GM23338 (cell line): Measurements from ENCODE around the gene GAK. TPM values are rescaled to one million over a fixed set of nuclear protein-coding genes. Genes with fewer than 3 reads are reported as not detected.

Source experiments
- ATAC-seq: fragments of 200-7000 bp; cut with Tn5 transposase; 3 replicates; pipeline ENCODE4 v1.9.1; 2020
- DNase-seq: peaks from one replicate; pipeline ENCODE4 v3.0.0-alpha.2; 2015; ENCODE audit warnings: low spot score
- H2AFZ ChIP-seq: fragments of 200-600 bp; sonication (generic); 2 replicates; pipeline ENCODE4 v1.8.0; 2016; ENCODE audit warnings: antibody characterized with exemption, mild to moderate bottlenecking, moderate library complexity
- H3F3A ChIP-seq: fragments of 200-600 bp; sonication (generic); replicated peaks from 2 replicates; pipeline ENCODE4 v1.8.0; 2017; ENCODE audit warnings: antibody characterized with exemption, mixed run types, low read depth
- H3K27ac ChIP-seq: fragments of 200-600 bp; sonication (generic); 2 replicates; pipeline ENCODE4 v1.6.1; 2016; ENCODE audit warnings: low read depth
- H3K27me3 ChIP-seq: fragments of 200-600 bp; sonication (generic); 2 replicates; pipeline ENCODE4 v1.8.0; 2016; ENCODE audit warnings: mild to moderate bottlenecking, mixed run types, moderate library complexity; ENCODE audit not compliant: insufficient read depth
- H3K36me3 ChIP-seq: fragments of 200-600 bp; sonication (generic); 2 replicates; pipeline ENCODE4 v1.8.0; 2016; ENCODE audit warnings: mild to moderate bottlenecking; ENCODE audit not compliant: insufficient read depth
- H3K4me1 ChIP-seq: fragments of 200-600 bp; sonication (generic); 2 replicates; pipeline ENCODE4 v1.8.0; 2016; ENCODE audit warnings: mild to moderate bottlenecking, moderate library complexity; ENCODE audit not compliant: insufficient read depth
- H3K4me2 ChIP-seq: fragments of 200-600 bp; sonication (generic); 2 replicates; pipeline ENCODE4 v1.7.1; 2017; ENCODE audit warnings: mixed run types
- H3K4me3 ChIP-seq: fragments of 200-600 bp; sonication (generic); 2 replicates; pipeline ENCODE4 v1.6.1; 2016; ENCODE audit warnings: mixed run types
- H3K79me2 ChIP-seq: fragments of 200-600 bp; sonication (generic); replicated peaks from 2 replicates; pipeline ENCODE4 v1.8.0; 2017; ENCODE audit warnings: mild to moderate bottlenecking; ENCODE audit not compliant: insufficient read depth
- H3K9me2 ChIP-seq: fragments of 200-600 bp; sonication (generic); 2 replicates; pipeline ENCODE4 v1.8.0; 2017; ENCODE audit not compliant: insufficient read depth
- H4K20me1 ChIP-seq: fragments of 200-600 bp; sonication (generic); replicated peaks from 2 replicates; pipeline ENCODE4 v1.8.0; 2017; ENCODE audit warnings: mild to moderate bottlenecking; ENCODE audit not compliant: insufficient read depth
- H3K27ac Mint-ChIP-seq: 2 replicates; pipeline ENCODE4 v1.8.0; 2020; ENCODE audit warnings: inconsistent platforms, mild to moderate bottlenecking, moderate library complexity, mixed read lengths
- H3K27me3 Mint-ChIP-seq: 3 replicates; pipeline ENCODE4 v1.8.0; 2022; ENCODE audit warnings: low read depth, mild to moderate bottlenecking, moderate library complexity, mixed read lengths, inconsistent platforms; ENCODE audit not compliant: insufficient read depth, poor library complexity
- H3K36me3 Mint-ChIP-seq: 3 replicates; pipeline ENCODE4 v1.8.0; 2021; ENCODE audit warnings: low read depth, mild to moderate bottlenecking, inconsistent platforms, moderate library complexity, mixed read lengths
- H3K4me1 Mint-ChIP-seq: 3 replicates; pipeline ENCODE4 v1.8.0; 2020; ENCODE audit warnings: mild to moderate bottlenecking, inconsistent platforms, mixed read lengths
- H3K4me3 Mint-ChIP-seq: 3 replicates; pipeline ENCODE4 v1.8.0; 2021; ENCODE audit warnings: moderate library complexity, mild to moderate bottlenecking, inconsistent platforms, mixed read lengths
- H3K9me3 Mint-ChIP-seq: 3 replicates; pipeline ENCODE4 v1.8.0; 2020; ENCODE audit warnings: moderate library complexity, mild to moderate bottlenecking, inconsistent platforms, mixed read lengths
- CREB1 ChIP-seq: fragments of 250-450 bp; sonication (Bioruptor Pico); IDR thresholded peaks from 2 replicates; pipeline ENCODE4 v1.5.0; 2020; ENCODE audit warnings: low read depth, mild to moderate bottlenecking, moderate library complexity
- CTCF ChIP-seq, 2 experiments: fragments of 200-600 bp in 1 of 2; sonication (generic) in 1 of 2; conservative IDR thresholded peaks; 2 replicates each; pipeline versions ENCODE4 v1.5.1 to v1.6.1; 2016 to 2017; ENCODE audit warnings: antibody characterized with exemption in 2 of 2, low read depth in 2 of 2, mild to moderate bottlenecking in 2 of 2, moderate library complexity in 1 of 2
- EZH2 ChIP-seq: fragments of 200-600 bp; sonication (generic); IDR thresholded peaks from one replicate; pipeline ENCODE4 v1.8.0; 2017; ENCODE audit warnings: antibody characterized with exemption, mild to moderate bottlenecking, low read depth; ENCODE audit not compliant: unreplicated experiment
- JUNB ChIP-seq: IDR thresholded peaks from one replicate; pipeline ENCODE4 v1.6.1; 2016; ENCODE audit warnings: antibody characterized with exemption; ENCODE audit not compliant: unreplicated experiment
- NANOG ChIP-seq: IDR thresholded peaks from 2 replicates; pipeline ENCODE4 v1.6.1; 2016; ENCODE audit warnings: antibody characterized with exemption, borderline replicate concordance
- STAT1 ChIP-seq: IDR thresholded peaks from one replicate; pipeline ENCODE4 v1.6.1; 2016; ENCODE audit warnings: antibody characterized with exemption; ENCODE audit not compliant: unreplicated experiment
- ZNF114 ChIP-seq: fragments of 250-450 bp; sonication (Bioruptor Pico); IDR thresholded peaks from 2 replicates; pipeline ENCODE4 v1.5.0; 2020; ENCODE audit warnings: mild to moderate bottlenecking, moderate library complexity
- ZNF331 ChIP-seq: fragments of 250-450 bp; sonication (Bioruptor Pico); IDR thresholded peaks from 2 replicates; pipeline ENCODE4 v1.5.0; 2020; ENCODE audit warnings: low read depth, mild to moderate bottlenecking, moderate library complexity
- polyA plus RNA-seq: library from polyadenylated mRNA; unstranded; fragments of >200 nt; fragmentation: Nextera tagmentation; extraction: Ambion mirVana; gene quantifications from 2 replicates; pipeline ENCODE4 v1.2.1, GENCODE V29; 2016
- total RNA-seq: library from RNA; depleted of rRNA; stranded (reverse); fragments of >200 nt; shearing (Covaris generic); gene quantifications from 2 replicates; pipeline ENCODE4 v1.2.3, GENCODE V29; 2014
- TF ChIP-seq, protein P1 (sequence below): fragments of 250-450 bp; sonication (Bioruptor Pico); IDR thresholded peaks from 2 replicates; pipeline ENCODE4 v1.5.0; 2020; ENCODE audit warnings: mild to moderate bottlenecking, moderate library complexity
- TF ChIP-seq, protein P2 (sequence below): IDR thresholded peaks from 2 replicates; pipeline ENCODE4 v1.6.1; 2016; ENCODE audit warnings: antibody characterized with exemption
- TF ChIP-seq, protein P3 (sequence below): IDR thresholded peaks from one replicate; pipeline ENCODE4 v1.6.1; 2018; ENCODE audit warnings: antibody characterized with exemption; ENCODE audit not compliant: unreplicated experiment

Gene GAK
- total and polyA plus RNA-seq, 2 experiments from 2014 or later = 48.5 to 124 TPM

GRCh38 chr4:851701-852430 is 80.2 kb downstream of the GAK start (continued):
- TF ChIP-seq EZH2 = no peak
- no peak for TF ChIP-seq STAT1
- TF ChIP-seq NANOG = no peak

GRCh38 chr4:850323-850945 is 81.7 kb downstream of the GAK start:
- Mint-ChIP-seq H3K27me3 (peaks cover 5% of the 10 kb centered on the region), H3K36me3 (peaks cover 2% of the 10 kb centered on the region; the same call in 2 of the 3 replicates), H3K27ac (no peak overlapping the region), H3K4me1 (no peaks in the 10 kb centered on the region), H3K4me3 (no peak overlapping the region), H3K9me3 (no peaks in the 10 kb centered on the region; the same call in 2 of the 3 replicates)
- ATAC-seq = no peak
- no peaks in the 10 kb centered on the region for H3K36me3 ChIP-seq
- no peaks in the 10 kb centered on the region for H3F3A ChIP-seq
- TF ChIP-seq CREB1 (CRISPR knock-in tag) = no peak
- no peak for TF ChIP-seq CTCF (conservative IDR thresholded peaks at IDR 0.05; ENCODE audit: low read depth in 2 of 2)
- TF ChIP-seq EZH2 = no peak
- no peak for TF ChIP-seq STAT1
- TF ChIP-seq ZNF331 = no peak
- TF ChIP-seq, protein P1, sequence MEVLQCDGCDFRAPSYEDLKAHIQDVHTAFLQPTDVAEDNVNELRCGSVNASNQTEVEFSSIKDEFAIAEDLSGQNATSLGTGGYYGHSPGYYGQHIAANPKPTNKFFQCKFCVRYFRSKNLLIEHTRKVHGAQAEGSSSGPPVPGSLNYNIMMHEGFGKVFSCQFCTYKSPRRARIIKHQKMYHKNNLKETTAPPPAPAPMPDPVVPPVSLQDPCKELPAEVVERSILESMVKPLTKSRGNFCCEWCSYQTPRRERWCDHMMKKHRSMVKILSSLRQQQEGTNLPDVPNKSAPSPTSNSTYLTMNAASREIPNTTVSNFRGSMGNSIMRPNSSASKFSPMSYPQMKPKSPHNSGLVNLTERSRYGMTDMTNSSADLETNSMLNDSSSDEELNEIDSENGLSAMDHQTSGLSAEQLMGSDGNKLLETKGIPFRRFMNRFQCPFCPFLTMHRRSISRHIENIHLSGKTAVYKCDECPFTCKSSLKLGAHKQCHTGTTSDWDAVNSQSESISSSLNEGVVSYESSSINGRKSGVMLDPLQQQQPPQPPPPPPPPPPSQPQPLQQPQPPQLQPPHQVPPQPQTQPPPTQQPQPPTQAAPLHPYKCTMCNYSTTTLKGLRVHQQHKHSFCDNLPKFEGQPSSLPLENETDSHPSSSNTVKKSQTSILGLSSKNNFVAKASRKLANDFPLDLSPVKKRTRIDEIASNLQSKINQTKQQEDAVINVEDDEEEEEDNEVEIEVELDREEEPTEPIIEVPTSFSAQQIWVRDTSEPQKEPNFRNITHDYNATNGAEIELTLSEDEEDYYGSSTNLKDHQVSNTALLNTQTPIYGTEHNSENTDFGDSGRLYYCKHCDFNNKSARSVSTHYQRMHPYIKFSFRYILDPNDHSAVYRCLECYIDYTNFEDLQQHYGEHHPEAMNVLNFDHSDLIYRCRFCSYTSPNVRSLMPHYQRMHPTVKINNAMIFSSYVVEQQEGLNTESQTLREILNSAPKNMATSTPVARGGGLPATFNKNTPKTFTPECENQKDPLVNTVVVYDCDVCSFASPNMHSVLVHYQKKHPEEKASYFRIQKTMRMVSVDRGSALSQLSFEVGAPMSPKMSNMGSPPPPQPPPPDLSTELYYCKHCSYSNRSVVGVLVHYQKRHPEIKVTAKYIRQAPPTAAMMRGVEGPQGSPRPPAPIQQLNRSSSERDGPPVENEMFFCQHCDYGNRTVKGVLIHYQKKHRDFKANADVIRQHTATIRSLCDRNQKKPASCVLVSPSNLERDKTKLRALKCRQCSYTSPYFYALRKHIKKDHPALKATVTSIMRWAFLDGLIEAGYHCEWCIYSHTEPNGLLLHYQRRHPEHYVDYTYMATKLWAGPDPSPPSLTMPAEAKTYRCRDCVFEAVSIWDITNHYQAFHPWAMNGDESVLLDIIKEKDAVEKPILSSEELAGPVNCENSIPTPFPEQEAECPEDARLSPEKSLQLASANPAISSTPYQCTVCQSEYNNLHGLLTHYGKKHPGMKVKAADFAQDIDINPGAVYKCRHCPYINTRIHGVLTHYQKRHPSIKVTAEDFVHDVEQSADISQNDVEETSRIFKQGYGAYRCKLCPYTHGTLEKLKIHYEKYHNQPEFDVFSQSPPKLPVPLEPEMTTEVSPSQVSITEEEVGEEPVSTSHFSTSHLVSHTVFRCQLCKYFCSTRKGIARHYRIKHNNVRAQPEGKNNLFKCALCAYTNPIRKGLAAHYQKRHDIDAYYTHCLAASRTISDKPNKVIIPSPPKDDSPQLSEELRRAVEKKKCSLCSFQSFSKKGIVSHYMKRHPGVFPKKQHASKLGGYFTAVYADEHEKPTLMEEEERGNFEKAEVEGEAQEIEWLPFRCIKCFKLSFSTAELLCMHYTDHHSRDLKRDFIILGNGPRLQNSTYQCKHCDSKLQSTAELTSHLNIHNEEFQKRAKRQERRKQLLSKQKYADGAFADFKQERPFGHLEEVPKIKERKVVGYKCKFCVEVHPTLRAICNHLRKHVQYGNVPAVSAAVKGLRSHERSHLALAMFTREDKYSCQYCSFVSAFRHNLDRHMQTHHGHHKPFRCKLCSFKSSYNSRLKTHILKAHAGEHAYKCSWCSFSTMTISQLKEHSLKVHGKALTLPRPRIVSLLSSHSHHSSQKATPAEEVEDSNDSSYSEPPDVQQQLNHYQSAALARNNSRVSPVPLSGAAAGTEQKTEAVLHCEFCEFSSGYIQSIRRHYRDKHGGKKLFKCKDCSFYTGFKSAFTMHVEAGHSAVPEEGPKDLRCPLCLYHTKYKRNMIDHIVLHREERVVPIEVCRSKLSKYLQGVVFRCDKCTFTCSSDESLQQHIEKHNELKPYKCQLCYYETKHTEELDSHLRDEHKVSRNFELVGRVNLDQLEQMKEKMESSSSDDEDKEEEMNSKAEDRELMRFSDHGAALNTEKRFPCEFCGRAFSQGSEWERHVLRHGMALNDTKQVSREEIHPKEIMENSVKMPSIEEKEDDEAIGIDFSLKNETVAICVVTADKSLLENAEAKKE = no peak
- no peak for TF ChIP-seq ZNF114 (CRISPR knock-in tag)
- TF ChIP-seq, protein P2, sequence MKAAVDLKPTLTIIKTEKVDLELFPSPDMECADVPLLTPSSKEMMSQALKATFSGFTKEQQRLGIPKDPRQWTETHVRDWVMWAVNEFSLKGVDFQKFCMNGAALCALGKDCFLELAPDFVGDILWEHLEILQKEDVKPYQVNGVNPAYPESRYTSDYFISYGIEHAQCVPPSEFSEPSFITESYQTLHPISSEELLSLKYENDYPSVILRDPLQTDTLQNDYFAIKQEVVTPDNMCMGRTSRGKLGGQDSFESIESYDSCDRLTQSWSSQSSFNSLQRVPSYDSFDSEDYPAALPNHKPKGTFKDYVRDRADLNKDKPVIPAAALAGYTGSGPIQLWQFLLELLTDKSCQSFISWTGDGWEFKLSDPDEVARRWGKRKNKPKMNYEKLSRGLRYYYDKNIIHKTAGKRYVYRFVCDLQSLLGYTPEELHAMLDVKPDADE = no peak
- TF ChIP-seq NANOG = no peak
- no peak for TF ChIP-seq JUNB
- TF ChIP-seq, protein P3, sequence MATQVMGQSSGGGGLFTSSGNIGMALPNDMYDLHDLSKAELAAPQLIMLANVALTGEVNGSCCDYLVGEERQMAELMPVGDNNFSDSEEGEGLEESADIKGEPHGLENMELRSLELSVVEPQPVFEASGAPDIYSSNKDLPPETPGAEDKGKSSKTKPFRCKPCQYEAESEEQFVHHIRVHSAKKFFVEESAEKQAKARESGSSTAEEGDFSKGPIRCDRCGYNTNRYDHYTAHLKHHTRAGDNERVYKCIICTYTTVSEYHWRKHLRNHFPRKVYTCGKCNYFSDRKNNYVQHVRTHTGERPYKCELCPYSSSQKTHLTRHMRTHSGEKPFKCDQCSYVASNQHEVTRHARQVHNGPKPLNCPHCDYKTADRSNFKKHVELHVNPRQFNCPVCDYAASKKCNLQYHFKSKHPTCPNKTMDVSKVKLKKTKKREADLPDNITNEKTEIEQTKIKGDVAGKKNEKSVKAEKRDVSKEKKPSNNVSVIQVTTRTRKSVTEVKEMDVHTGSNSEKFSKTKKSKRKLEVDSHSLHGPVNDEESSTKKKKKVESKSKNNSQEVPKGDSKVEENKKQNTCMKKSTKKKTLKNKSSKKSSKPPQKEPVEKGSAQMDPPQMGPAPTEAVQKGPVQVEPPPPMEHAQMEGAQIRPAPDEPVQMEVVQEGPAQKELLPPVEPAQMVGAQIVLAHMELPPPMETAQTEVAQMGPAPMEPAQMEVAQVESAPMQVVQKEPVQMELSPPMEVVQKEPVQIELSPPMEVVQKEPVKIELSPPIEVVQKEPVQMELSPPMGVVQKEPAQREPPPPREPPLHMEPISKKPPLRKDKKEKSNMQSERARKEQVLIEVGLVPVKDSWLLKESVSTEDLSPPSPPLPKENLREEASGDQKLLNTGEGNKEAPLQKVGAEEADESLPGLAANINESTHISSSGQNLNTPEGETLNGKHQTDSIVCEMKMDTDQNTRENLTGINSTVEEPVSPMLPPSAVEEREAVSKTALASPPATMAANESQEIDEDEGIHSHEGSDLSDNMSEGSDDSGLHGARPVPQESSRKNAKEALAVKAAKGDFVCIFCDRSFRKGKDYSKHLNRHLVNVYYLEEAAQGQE = no peak
- no peak overlapping the region for H3K4me2 ChIP-seq
- DNase-seq = no peak
- H3K27ac ChIP-seq = no peak overlapping the region
- no peak overlapping the region for H2AFZ ChIP-seq
- no peaks in the 10 kb centered on the region for H3K79me2 ChIP-seq
- H3K4me1 ChIP-seq = no peaks in the 10 kb centered on the region
- no peaks in the 10 kb centered on the region for H3K27me3 ChIP-seq
- no peak overlapping the region for H3K4me3 ChIP-seq
- H4K20me1 ChIP-seq = no peaks in the 10 kb centered on the region
- H3K9me2 ChIP-seq = no peaks in the 10 kb centered on the region
